Measurements from ENCODE around the gene SLC9A5. TPM values are rescaled to one million over a fixed set of nuclear protein-coding genes. Genes with fewer than 3 reads are reported as not detected.
A peak's percentile ranks its signal among the peaks of the same experiment; 100 is the strongest.

Gene SLC9A5
- total and polyA plus RNA-seq, 2 experiments from 2014 or later: 4.5 to 5.4 TPM

- no peak overlapping the region for H3K27ac Mint-ChIP-seq
Observed at GRCh38 chr16:67280090-67281015, 31.6 kb downstream of the SLC9A5 start.

More at GRCh38 chr16:67280090-67281015, 31.6 kb downstream of the SLC9A5 start:
- no peak overlapping the region for H3K4me2 ChIP-seq
- DNase-seq (ENCODE audit: low spot score) (no peak), ATAC-seq (no peak)
- no peak overlapping the region for H2AFZ ChIP-seq
- Mint-ChIP-seq H3K4me1 (peaks cover 2% of the 10 kb centered on the region), H3K9me3 (no peaks in the 10 kb centered on the region), H3K36me3 (ENCODE audit: low read depth) (peaks cover 5% of the 10 kb centered on the region; the same call in 2 of the 3 replicates), H3K4me3 (peak overlapping the region; percentile 62; the same call in 2 of the 3 replicates), H3K27me3 (ENCODE audit: insufficient read depth, low read depth, poor library complexity) (peaks cover 6% of the 10 kb centered on the region)
- no peaks in the 10 kb centered on the region for H3K79me2 ChIP-seq (replicated peaks; ENCODE audit: insufficient read depth)
- no peak overlapping the region for H3K27ac ChIP-seq (ENCODE audit: low read depth)
- H3F3A ChIP-seq (replicated peaks; ENCODE audit: low read depth): no peaks in the 10 kb centered on the region
- H3K27me3 ChIP-seq (ENCODE audit: insufficient read depth): peaks cover 13% of the 10 kb centered on the region
- H3K36me3 ChIP-seq (ENCODE audit: insufficient read depth): no peaks in the 10 kb centered on the region
- TF ChIP-seq EZH2 (IDR thresholded peaks at IDR 0.05; ENCODE audit: low read depth, unreplicated experiment) (no peak), NANOG (IDR thresholded peaks at IDR 0.05; ENCODE audit: borderline replicate concordance) (no peak), ZNF331 (CRISPR knock-in tag; IDR thresholded peaks at IDR 0.05; ENCODE audit: low read depth) (no peak), STAT1 (IDR thresholded peaks at IDR 0.05; ENCODE audit: unreplicated experiment) (no peak), JUNB (IDR thresholded peaks at IDR 0.05; ENCODE audit: unreplicated experiment) (no peak), EZH2phosphoT487 (IDR thresholded peaks at IDR 0.05; ENCODE audit: unreplicated experiment) (no peak), POLR2AphosphoS5 (IDR thresholded peaks at IDR 0.05; ENCODE audit: low read depth) (no peak), CREB1 (CRISPR knock-in tag; IDR thresholded peaks at IDR 0.05; ENCODE audit: low read depth) (no peak), ZNF114 (CRISPR knock-in tag; IDR thresholded peaks at IDR 0.05) (no peak)
- TF ChIP-seq, protein P1, sequence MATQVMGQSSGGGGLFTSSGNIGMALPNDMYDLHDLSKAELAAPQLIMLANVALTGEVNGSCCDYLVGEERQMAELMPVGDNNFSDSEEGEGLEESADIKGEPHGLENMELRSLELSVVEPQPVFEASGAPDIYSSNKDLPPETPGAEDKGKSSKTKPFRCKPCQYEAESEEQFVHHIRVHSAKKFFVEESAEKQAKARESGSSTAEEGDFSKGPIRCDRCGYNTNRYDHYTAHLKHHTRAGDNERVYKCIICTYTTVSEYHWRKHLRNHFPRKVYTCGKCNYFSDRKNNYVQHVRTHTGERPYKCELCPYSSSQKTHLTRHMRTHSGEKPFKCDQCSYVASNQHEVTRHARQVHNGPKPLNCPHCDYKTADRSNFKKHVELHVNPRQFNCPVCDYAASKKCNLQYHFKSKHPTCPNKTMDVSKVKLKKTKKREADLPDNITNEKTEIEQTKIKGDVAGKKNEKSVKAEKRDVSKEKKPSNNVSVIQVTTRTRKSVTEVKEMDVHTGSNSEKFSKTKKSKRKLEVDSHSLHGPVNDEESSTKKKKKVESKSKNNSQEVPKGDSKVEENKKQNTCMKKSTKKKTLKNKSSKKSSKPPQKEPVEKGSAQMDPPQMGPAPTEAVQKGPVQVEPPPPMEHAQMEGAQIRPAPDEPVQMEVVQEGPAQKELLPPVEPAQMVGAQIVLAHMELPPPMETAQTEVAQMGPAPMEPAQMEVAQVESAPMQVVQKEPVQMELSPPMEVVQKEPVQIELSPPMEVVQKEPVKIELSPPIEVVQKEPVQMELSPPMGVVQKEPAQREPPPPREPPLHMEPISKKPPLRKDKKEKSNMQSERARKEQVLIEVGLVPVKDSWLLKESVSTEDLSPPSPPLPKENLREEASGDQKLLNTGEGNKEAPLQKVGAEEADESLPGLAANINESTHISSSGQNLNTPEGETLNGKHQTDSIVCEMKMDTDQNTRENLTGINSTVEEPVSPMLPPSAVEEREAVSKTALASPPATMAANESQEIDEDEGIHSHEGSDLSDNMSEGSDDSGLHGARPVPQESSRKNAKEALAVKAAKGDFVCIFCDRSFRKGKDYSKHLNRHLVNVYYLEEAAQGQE (IDR thresholded peaks at IDR 0.05; ENCODE audit: unreplicated experiment): no peak
- TF ChIP-seq, protein P2, sequence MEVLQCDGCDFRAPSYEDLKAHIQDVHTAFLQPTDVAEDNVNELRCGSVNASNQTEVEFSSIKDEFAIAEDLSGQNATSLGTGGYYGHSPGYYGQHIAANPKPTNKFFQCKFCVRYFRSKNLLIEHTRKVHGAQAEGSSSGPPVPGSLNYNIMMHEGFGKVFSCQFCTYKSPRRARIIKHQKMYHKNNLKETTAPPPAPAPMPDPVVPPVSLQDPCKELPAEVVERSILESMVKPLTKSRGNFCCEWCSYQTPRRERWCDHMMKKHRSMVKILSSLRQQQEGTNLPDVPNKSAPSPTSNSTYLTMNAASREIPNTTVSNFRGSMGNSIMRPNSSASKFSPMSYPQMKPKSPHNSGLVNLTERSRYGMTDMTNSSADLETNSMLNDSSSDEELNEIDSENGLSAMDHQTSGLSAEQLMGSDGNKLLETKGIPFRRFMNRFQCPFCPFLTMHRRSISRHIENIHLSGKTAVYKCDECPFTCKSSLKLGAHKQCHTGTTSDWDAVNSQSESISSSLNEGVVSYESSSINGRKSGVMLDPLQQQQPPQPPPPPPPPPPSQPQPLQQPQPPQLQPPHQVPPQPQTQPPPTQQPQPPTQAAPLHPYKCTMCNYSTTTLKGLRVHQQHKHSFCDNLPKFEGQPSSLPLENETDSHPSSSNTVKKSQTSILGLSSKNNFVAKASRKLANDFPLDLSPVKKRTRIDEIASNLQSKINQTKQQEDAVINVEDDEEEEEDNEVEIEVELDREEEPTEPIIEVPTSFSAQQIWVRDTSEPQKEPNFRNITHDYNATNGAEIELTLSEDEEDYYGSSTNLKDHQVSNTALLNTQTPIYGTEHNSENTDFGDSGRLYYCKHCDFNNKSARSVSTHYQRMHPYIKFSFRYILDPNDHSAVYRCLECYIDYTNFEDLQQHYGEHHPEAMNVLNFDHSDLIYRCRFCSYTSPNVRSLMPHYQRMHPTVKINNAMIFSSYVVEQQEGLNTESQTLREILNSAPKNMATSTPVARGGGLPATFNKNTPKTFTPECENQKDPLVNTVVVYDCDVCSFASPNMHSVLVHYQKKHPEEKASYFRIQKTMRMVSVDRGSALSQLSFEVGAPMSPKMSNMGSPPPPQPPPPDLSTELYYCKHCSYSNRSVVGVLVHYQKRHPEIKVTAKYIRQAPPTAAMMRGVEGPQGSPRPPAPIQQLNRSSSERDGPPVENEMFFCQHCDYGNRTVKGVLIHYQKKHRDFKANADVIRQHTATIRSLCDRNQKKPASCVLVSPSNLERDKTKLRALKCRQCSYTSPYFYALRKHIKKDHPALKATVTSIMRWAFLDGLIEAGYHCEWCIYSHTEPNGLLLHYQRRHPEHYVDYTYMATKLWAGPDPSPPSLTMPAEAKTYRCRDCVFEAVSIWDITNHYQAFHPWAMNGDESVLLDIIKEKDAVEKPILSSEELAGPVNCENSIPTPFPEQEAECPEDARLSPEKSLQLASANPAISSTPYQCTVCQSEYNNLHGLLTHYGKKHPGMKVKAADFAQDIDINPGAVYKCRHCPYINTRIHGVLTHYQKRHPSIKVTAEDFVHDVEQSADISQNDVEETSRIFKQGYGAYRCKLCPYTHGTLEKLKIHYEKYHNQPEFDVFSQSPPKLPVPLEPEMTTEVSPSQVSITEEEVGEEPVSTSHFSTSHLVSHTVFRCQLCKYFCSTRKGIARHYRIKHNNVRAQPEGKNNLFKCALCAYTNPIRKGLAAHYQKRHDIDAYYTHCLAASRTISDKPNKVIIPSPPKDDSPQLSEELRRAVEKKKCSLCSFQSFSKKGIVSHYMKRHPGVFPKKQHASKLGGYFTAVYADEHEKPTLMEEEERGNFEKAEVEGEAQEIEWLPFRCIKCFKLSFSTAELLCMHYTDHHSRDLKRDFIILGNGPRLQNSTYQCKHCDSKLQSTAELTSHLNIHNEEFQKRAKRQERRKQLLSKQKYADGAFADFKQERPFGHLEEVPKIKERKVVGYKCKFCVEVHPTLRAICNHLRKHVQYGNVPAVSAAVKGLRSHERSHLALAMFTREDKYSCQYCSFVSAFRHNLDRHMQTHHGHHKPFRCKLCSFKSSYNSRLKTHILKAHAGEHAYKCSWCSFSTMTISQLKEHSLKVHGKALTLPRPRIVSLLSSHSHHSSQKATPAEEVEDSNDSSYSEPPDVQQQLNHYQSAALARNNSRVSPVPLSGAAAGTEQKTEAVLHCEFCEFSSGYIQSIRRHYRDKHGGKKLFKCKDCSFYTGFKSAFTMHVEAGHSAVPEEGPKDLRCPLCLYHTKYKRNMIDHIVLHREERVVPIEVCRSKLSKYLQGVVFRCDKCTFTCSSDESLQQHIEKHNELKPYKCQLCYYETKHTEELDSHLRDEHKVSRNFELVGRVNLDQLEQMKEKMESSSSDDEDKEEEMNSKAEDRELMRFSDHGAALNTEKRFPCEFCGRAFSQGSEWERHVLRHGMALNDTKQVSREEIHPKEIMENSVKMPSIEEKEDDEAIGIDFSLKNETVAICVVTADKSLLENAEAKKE (CRISPR knock-in tag; IDR thresholded peaks at IDR 0.05): no peak
- TF ChIP-seq, protein P3, sequence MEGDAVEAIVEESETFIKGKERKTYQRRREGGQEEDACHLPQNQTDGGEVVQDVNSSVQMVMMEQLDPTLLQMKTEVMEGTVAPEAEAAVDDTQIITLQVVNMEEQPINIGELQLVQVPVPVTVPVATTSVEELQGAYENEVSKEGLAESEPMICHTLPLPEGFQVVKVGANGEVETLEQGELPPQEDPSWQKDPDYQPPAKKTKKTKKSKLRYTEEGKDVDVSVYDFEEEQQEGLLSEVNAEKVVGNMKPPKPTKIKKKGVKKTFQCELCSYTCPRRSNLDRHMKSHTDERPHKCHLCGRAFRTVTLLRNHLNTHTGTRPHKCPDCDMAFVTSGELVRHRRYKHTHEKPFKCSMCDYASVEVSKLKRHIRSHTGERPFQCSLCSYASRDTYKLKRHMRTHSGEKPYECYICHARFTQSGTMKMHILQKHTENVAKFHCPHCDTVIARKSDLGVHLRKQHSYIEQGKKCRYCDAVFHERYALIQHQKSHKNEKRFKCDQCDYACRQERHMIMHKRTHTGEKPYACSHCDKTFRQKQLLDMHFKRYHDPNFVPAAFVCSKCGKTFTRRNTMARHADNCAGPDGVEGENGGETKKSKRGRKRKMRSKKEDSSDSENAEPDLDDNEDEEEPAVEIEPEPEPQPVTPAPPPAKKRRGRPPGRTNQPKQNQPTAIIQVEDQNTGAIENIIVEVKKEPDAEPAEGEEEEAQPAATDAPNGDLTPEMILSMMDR (conservative IDR thresholded peaks at IDR 0.05; ENCODE audit: low read depth in 2 of 2): no peak
- TF ChIP-seq, protein P4, sequence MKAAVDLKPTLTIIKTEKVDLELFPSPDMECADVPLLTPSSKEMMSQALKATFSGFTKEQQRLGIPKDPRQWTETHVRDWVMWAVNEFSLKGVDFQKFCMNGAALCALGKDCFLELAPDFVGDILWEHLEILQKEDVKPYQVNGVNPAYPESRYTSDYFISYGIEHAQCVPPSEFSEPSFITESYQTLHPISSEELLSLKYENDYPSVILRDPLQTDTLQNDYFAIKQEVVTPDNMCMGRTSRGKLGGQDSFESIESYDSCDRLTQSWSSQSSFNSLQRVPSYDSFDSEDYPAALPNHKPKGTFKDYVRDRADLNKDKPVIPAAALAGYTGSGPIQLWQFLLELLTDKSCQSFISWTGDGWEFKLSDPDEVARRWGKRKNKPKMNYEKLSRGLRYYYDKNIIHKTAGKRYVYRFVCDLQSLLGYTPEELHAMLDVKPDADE (IDR thresholded peaks at IDR 0.05): no peak
- H4K20me1 ChIP-seq (replicated peaks; ENCODE audit: insufficient read depth): no peaks in the 10 kb centered on the region
- H3K9me2 ChIP-seq (ENCODE audit: insufficient read depth): no peaks in the 10 kb centered on the region
- H3K4me1 ChIP-seq (ENCODE audit: insufficient read depth): peaks cover 5% of the 10 kb centered on the region; the same call in 1 of the 2 replicates
- no peak overlapping the region for H3K4me3 ChIP-seq
